NCI-H2107 (cell line): ENCODE measurements around the gene C1orf21.

Experiments
- DNase-seq: peaks from one replicate; lab custom pipeline; 2025; lab: John Stamatoyannopoulos, UW

Gene C1orf21

GRCh38 chr1:184455786-184456185, 69.0 kb downstream of the C1orf21 start:
- DNase-seq, result no peak

DNA sequence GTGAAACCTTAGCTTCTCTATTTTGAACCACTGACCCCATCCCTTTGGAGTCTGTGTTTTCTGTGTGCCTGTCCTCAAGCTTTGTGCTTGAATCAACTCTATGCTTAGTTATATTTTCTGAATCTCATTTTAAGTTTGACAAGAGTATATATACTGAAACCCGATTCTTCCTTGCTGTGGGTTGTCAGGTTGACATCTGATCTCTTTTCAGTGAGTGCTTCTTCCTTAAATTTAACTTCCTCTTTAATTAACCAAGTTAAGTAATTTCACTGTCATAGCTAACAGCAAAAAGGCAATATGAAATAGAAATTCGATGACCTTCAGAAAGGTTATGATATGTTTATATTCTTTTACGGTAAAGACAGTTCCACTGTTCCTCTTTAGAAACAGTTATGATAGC, 69.4 kb downstream of the C1orf21 start:
- DNase-seq, result no peak

DNA sequence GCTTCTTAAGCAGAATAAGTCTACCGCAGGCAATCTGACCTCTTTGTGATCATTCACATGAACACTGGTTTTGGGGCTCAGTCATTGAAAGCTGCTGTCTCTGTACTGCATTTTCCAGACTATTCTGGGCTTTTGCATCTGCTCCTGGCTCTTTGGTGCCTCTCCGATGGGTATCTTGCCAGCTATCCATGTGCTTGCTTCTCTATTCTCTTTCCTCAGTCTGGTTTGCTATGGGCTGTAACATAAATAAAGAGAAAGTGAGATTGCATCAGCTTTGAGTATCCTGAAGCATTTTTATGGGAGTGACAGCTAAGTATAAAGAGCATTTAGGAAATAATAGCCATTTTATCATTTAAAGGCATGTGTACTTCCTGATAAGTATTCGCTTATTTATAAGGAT, 70.7 kb downstream of the C1orf21 start:
- no peak for DNase-seq

DNA sequence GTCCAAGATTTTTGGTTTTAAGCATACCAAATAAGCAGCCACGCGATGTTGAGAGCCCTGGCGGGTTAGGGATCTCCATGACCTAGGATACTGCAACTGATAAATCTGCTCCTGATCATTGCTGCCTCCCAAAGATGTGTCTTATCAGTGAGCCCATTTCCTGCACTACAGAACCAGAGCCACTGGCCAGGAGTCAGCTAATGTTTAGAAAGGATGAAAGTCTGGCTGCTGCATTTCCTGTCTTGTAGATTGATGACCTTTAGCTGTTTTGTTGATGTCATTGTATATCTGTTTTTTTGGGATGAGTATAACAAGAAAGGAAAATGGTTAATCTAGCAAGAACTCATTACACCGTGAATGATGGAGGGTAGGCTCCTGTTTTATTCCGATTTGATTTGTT, 74.5 kb downstream of the C1orf21 start:
- no peak for DNase-seq

GRCh38 chr1:184462155-184462554, 75.3 kb downstream of the C1orf21 start:
- no peak for DNase-seq

- no peak for DNase-seq
Observed at GRCh38 chr1:184462990-184463389, 76.2 kb downstream of the C1orf21 start.

DNA sequence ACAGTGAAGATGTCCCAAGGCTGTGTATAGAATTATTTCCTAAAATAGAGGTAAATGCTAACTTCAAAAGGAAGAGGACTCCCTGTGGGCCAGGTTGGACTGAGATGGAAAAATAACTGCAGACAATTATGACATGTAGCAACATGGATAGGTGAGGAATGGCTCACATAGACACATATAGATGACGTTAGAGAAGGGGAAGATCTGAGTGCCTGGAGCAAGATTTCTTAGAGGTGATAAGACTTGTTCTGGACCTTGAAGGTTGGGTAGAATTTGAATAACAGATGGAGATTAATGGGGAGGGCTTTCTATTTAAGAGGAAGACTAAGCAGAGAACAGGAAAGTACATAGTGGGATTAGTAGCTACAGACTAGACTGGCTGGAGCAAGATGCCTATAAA, 76.9 kb downstream of the C1orf21 start:
- no peak for DNase-seq

GRCh38 chr1:184464757-184465156, 77.9 kb downstream of the C1orf21 start:
- no peak for DNase-seq

GRCh38 chr1:184465489-184466146, 78.8 kb downstream of the C1orf21 start:
- DNase-seq, result no peak

DNA sequence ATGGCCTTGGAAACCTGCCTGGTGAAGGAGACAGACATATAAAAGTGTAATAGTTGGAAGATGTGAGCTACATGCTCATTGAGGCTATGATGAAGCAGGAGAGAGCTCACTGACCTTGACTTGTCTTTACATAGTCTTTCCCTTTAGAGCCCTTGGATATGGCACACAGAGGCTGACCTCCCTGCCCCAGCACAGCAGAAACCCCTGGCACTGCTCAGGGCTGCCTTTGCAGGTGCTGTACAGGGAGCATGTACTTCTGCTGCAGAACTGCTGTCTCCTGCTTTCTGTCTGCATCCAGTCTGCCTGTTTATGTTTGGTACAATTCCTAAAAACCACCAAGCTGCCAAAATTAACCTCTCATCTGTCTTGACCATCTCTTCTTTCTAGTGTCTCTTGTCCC, 80.5 kb downstream of the C1orf21 start:
- DNase-seq, result no peak

GRCh38 chr1:184469396-184469795, 82.6 kb downstream of the C1orf21 start:
- DNase-seq, result no peak

- DNase-seq, result no peak
Observed at GRCh38 chr1:184471686-184472085, 84.9 kb downstream of the C1orf21 start.

DNA sequence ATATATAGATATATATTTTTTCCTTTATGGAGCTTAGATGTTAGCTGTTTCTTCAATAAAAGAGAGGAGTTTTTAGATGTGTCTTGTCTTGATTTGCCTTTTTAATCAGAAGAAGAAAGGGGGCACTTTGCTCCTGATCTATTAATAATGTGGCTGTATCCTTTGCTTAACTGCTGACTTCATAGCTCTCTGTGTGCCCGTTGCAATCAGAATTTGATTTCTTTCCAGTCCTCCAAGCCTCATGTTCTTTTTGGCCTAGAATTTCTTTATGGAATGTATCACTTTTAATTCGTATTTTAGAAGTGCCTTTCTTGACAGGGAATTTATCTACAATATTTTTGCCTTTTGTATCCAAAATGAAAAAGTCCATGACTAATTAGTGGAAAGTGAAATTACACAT, 85.3 kb downstream of the C1orf21 start:
- no peak for DNase-seq

DNA sequence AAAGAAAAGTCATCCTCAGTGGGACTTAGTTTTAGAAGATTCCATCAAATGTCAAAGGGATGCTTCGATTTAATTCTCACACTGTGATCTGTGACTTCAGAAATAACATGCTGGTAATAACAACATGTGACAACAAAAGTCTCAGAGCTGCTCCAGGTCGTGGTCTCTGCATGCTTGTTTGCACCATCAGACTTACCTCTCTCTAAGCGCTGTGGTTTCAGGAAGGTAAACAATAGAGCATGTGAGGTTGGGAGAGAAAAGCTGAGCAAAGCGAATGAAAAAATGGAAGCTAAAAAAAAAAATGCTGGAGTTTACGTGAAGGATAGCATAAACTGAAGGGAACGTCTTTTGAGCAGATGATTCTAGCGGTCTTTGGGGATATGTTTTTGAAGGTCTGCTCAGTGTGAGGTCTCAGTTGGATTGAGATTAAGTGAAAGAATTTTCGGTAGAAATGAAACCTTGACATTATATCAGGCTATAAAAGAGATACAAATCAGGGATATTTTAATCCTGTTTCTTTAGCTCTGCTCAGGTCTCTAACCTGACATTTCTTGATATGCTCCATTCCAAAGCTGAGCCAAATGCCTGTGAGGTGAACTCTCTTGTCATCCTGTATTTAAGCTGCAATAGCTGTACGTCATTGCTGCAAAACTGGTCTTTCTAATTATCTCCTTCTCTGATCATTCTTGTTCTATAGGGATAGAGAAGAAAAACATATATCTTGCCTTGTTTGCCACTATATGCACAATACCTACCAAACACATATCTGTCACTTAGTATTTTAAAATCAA, 86.5 kb downstream of the C1orf21 start:
- DNase-seq, result no peak

DNA sequence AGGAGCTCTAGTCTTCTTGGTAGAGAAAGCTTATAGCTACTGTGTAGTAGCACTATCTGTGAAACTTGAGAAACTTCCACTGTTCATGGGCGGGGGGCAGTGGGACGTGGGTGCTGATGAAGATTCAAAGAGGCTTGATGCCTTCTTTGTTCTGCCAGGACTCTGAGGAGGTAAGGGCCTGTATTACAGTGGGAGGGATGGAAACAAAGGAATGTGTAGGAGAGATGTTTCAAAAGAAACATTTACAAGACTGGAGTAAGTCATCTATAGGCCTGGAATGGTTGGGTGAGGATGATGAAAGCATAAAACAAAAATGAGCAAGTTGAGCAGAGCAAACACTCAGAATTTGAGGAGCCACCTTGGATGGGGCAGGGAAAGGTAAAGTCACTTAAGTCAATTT, 89.4 kb downstream of the C1orf21 start:
- no peak for DNase-seq

- DNase-seq, result no peak
Observed at GRCh38 chr1:184479435-184480167, 92.8 kb downstream of the C1orf21 start.

DNA sequence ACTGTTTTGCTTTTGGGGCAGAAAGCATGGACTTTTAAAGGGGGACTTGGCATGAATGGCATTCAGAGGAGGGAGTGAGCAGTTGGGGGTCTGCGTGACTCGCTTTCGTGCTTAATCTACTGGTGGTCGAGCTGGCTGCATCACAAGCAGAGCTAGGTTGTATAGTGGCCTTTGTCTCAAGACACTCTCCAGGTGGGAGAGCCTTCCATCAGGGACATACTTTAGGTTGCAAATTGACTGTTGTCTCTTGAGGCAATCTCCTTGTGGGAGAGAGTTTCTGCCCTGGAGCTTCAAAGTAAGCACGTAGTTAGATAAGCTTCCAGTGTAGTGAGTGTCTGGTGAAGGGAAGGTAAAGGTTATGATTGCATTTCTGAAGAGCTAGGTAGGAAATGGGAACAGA, 93.9 kb downstream of the C1orf21 start:
- no peak for DNase-seq

- no peak for DNase-seq
Observed at GRCh38 chr1:184482136-184482535, 95.3 kb downstream of the C1orf21 start.

DNA sequence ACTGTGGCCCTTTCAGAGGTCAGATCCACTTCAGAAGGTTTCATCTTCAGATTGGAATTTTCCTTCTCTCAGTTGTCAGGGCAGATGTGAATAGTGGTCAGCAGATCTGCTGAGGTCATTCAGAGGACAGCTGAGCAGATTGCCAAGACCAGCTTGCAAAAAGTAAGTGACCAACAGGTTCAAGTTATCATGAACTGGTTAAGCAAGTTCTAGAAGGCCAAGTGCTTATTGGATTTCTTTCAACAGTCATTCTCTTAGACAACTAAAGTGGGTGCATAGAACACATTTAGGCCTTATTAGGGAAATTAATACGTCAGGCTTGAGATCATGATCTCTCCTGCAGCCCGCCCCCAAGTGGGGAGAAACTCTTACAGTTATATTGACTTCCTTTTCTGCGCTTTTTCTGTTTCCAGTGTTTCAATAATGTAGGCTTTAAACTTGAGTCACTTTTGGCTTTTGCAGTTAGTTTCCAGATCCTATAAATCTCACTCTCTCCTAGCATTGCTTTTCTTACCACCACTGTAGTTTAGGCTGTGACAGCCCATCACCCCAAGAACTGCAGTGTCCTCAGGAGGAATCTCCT, 96.4 kb downstream of the C1orf21 start:
- DNase-seq, result no peak

DNA sequence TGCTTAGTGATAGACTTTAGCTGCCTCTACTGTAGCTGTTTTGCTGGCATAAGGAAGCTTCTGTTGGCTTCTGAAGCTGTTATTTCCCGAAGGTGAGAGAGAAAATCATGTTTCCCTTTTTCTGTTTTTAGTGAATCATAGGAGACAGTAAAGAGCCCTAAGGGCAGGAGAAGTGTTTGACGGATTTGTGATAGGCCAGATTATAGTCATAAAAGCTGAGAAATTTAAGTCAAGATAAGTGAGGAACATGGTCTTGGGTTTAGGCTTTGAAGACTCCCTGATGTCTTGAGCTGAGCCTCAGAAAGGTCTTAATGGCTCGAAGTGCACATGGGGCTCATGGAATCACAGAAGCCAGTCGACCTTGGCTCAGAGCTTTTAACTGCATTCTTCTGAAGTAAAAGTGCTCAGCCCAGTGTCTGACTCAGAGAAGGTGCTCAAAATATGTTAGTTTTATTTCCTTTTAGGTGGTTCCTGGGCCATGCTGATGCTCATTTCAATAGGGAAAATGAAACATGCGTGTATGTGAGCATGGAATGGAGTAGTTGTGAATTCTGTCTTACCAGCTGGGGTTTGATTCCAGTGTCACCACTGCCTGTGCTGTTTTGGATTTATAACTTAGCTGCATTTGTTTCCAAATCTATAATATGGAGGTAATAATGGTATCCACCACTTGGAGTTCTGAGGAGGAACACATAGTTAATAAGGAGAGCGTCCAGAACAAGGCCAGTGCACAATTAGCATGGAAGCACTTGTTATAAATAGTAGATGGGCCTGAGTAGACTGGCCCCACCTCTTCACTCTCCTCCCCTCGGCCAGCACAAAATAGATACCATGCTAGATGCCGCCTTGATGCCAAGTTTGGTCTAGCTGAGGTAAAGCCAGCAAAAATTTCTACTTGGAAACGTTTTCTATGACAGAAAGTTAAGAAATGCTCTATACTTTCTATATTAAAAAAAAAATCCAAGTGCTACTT, 99.2 kb downstream of the C1orf21 start:
- DNase-seq, result no peak

DNA sequence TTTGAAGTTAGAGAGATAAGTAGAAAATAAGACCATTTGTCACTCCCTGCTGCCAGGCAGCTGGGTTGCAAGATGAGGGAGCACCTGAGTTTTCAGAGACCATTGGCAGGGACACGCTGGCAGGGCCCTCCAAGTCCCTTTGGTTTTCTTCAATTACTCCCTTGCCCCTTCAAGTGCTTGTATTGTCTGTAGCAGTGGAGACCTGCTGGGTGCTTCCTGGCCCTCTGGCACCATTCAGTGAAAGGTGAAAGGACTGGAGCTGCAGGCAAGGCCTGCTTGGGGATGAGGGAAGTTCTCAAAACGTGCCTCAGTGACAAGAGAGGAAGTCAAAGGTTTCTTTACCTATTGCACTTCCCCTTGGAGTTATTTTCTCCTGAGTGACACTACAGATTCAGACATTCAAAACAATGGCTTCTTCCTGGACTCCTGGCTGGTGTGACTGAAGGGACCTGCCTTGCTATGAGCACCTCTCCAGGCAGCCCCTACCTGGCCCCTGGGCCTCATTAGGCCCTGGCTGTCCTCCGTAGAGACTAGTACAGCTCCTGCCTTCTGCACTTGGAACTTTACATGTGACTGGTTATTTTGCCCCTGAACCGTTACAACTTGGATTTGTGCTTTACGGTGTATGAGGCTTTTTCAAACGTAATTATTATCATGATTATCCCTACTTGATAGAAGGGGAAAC, 100.1 kb downstream of the C1orf21 start:
- no peak for DNase-seq
